HEK293 (cell line): ENCODE results near the gene KBTBD2.
A peak's percentile ranks its signal among the peaks of the same experiment; 100 is the strongest.

Source experiments
- CTCF ChIA-PET: fragments of 350-600 bp; formaldehyde crosslinking; extraction: SDS; loops from one replicate; lab custom pipeline; 2021; ENCODE audit warnings: antibody characterized with exemption; lab: Yijun Ruan, JAX
- POLR2A ChIA-PET: fragments of 300-600 bp; formaldehyde crosslinking; extraction: SDS; loops from one replicate; lab custom pipeline; 2020; ENCODE audit warnings: antibody characterized with exemption, inconsistent platforms; lab: Yijun Ruan, JAX
- H3K27ac ChIP-seq: fragments of 200-500 bp; sonication (Bioruptor generic); 2 replicates; pipeline ENCODE4 v1.5.1; 2014; ENCODE audit warnings: low read depth, low read length, control low read depth, inconsistent platforms; ENCODE audit errors: extremely low read depth
- H3K36me3 ChIP-seq, 2 experiments: fragments of 200-500 bp in 1 of 2; sonication (Bioruptor generic) in 1 of 2; 1 replicate in 1 of 2; 2 replicates in 1 of 2; pipeline ENCODE4 v1.5.1; 2014 to 2017; ENCODE audit warnings: inconsistent platforms in 2 of 2, low read length in 2 of 2; ENCODE audit not compliant: control insufficient read depth in 2 of 2, insufficient read depth in 1 of 2
- H3K4me1 ChIP-seq: fragments of 200-500 bp; sonication (Bioruptor generic); 2 replicates; pipeline ENCODE4 v1.5.1; 2014; ENCODE audit warnings: mild to moderate bottlenecking, low read length, inconsistent platforms; ENCODE audit not compliant: control insufficient read depth, insufficient read depth
- H3K4me3 ChIP-seq: 2 replicates; pipeline ENCODE4 v1.5.1; 2011; ENCODE audit warnings: low read depth, mild to moderate bottlenecking, control low read depth, low read length, moderate library complexity
- H3K9me3 ChIP-seq: fragments of 200-500 bp; sonication (Bioruptor generic); 2 replicates; pipeline ENCODE4 v1.5.1; 2014; ENCODE audit warnings: low read depth, low read length, inconsistent platforms; ENCODE audit not compliant: control insufficient read depth, insufficient read depth
- BCL6B ChIP-seq: fragments of 450-650 bp; formaldehyde crosslinking; IDR thresholded peaks from 2 replicates; pipeline ENCODE4 v1.5.1; 2017; ENCODE audit warnings: missing biosample characterization, missing genetic modification characterization
- CTCF ChIP-seq: fragments of 450-650 bp; formaldehyde crosslinking; IDR thresholded peaks from 2 replicates; pipeline ENCODE4 v1.5.1; 2016; ENCODE audit warnings: missing biosample characterization, missing genetic modification characterization
- GFI1B ChIP-seq: fragments of 450-650 bp; formaldehyde crosslinking; IDR thresholded peaks from 2 replicates; pipeline ENCODE4 v1.5.1; 2016; ENCODE audit warnings: missing biosample characterization, missing genetic modification characterization
- IKZF3 ChIP-seq: fragments of 450-650 bp; IDR thresholded peaks from 2 replicates; pipeline ENCODE4 v1.5.0; 2018; ENCODE audit warnings: missing biosample characterization, mild to moderate bottlenecking, missing genetic modification characterization, moderate library complexity
- PRDM10 ChIP-seq: fragments of 450-650 bp; formaldehyde crosslinking; IDR thresholded peaks from 2 replicates; pipeline ENCODE4 v1.5.1; 2016; ENCODE audit warnings: missing biosample characterization, missing genetic modification characterization
- PRDM4 ChIP-seq: fragments of 450-650 bp; formaldehyde crosslinking; IDR thresholded peaks from 2 replicates; pipeline ENCODE4 v1.5.1; 2017; ENCODE audit warnings: missing biosample characterization, missing genetic modification characterization
- PRDM6 ChIP-seq: fragments of 450-650 bp; formaldehyde crosslinking; IDR thresholded peaks from 2 replicates; pipeline ENCODE4 v1.5.1; 2017; ENCODE audit warnings: missing biosample characterization, missing genetic modification characterization
- SP7 ChIP-seq: fragments of 450-650 bp; formaldehyde crosslinking; IDR thresholded peaks from 2 replicates; pipeline ENCODE4 v1.5.1; 2016; ENCODE audit warnings: missing biosample characterization, missing genetic modification characterization
- TRIM28 ChIP-seq: IDR thresholded peaks from 2 replicates; pipeline ENCODE4 v1.6.1; 2011; ENCODE audit warnings: low read length, control low read depth, borderline replicate concordance
- ZBTB44 ChIP-seq: fragments of 450-650 bp; IDR thresholded peaks from 2 replicates; pipeline ENCODE4 v1.5.1; 2018; ENCODE audit warnings: missing biosample characterization, mild to moderate bottlenecking, missing genetic modification characterization
- ZEB2 ChIP-seq: fragments of 450-650 bp; formaldehyde crosslinking; IDR thresholded peaks from 2 replicates; pipeline ENCODE4 v1.5.1; 2016; ENCODE audit warnings: missing biosample characterization, missing genetic modification characterization
- ZNF133 ChIP-seq: fragments of 450-650 bp; formaldehyde crosslinking; IDR thresholded peaks from 2 replicates; pipeline ENCODE4 v1.5.1; 2016; ENCODE audit warnings: missing biosample characterization, missing genetic modification characterization
- ZNF366 ChIP-seq: fragments of 450-650 bp; formaldehyde crosslinking; conservative IDR thresholded peaks from 2 replicates; pipeline ENCODE4 v1.5.1; 2016; ENCODE audit warnings: missing biosample characterization, missing genetic modification characterization
- ZNF391 ChIP-seq: fragments of 450-650 bp; formaldehyde crosslinking; IDR thresholded peaks from 2 replicates; pipeline ENCODE4 v1.5.1; 2016; ENCODE audit warnings: low read depth, missing biosample characterization, missing genetic modification characterization, borderline replicate concordance
- ZNF600 ChIP-seq: fragments of 450-650 bp; formaldehyde crosslinking; IDR thresholded peaks from 2 replicates; pipeline ENCODE4 v1.5.1; 2016; ENCODE audit warnings: missing biosample characterization, missing genetic modification characterization
- ZNF658 ChIP-seq: fragments of 450-650 bp; formaldehyde crosslinking; IDR thresholded peaks from 2 replicates; pipeline ENCODE4; 2016; ENCODE audit warnings: missing biosample characterization, missing genetic modification characterization
- ZNF843 ChIP-seq: fragments of 450-650 bp; formaldehyde crosslinking; IDR thresholded peaks from 2 replicates; pipeline ENCODE4 v1.5.1; 2016; ENCODE audit warnings: missing biosample characterization, missing genetic modification characterization
- ZXDB ChIP-seq: fragments of 450-650 bp; formaldehyde crosslinking; IDR thresholded peaks from 2 replicates; pipeline ENCODE4 v1.5.1; 2016; ENCODE audit warnings: missing biosample characterization, missing genetic modification characterization

KBTBD2 gene

GRCh38 chr7:32881074-32881982 lies 10.2 kb downstream of the KBTBD2 start (continued):
- TF ChIP-seq ZXDB (tag by site-specific recombination) (peak; percentile 56; the same call in 1 of the 2 replicates), GFI1B (tag by site-specific recombination) (peak; percentile 72), PRDM10 (tag by site-specific recombination) (peak; percentile 55), PRDM4 (tag by site-specific recombination) (0 out of 2 replicates have a peak, but pooled peaks have one; percentile 30), ZNF843 (tag by site-specific recombination) (peak; percentile 40; the same call in 1 of the 2 replicates), SP7 (tag by site-specific recombination) (peak; percentile 84), ZBTB44 (tag by site-specific recombination) (0 out of 2 replicates have a peak, but pooled peaks have one; percentile 5), ZNF600 (tag by site-specific recombination) (peak; percentile 75), ZEB2 (tag by site-specific recombination) (0 out of 2 replicates have a peak, but pooled peaks have one; percentile 34), ZNF133 (tag by site-specific recombination) (no peak), IKZF3 (tag by site-specific recombination) (0 out of 2 replicates have a peak, but pooled peaks have one; percentile 18), ZNF366 (tag by site-specific recombination) (peak; percentile 34; the same call in 1 of the 2 replicates)

GRCh38 chr7:32879460-32879859 lies 12.1 kb downstream of the KBTBD2 start:
- H3K27ac ChIP-seq, result no peak overlapping the region
- H3K4me3 ChIP-seq, result no peak overlapping the region
- POLR2A ChIA-PET, result interaction anchor here (0.5 kb wide), 1 partner anchor 86 kb away, joined by 3 read pairs; no protein-coding TSS in a partner anchor
- H3K9me3 ChIP-seq, result no peaks in the 10 kb centered on the region
- CTCF ChIA-PET, result interaction anchor here (0.6 to 2.5 kb wide), 3 partner anchors 10 to 1415 kb away, joined by 3 to 11 read pairs (median 3); no protein-coding TSS in a partner anchor
- H3K36me3 ChIP-seq, result peaks cover 4 to 6% of the 10 kb centered on the region in 2 experiments; a peak in 2 of 3 replicates
- H3K4me1 ChIP-seq, result peaks cover 18% of the 10 kb centered on the region
- TF ChIP-seq ZNF658 (tag by site-specific recombination) (no peak), CTCF (tag by site-specific recombination) (no peak), BCL6B (tag by site-specific recombination) (no peak), PRDM6 (tag by site-specific recombination) (peak; percentile 75), TRIM28 (no peak), ZNF391 (tag by site-specific recombination) (no peak), SP7 (tag by site-specific recombination) (peak; percentile 31; the same call in 1 of the 2 replicates), PRDM4 (tag by site-specific recombination) (peak; percentile 88)
